Karpas-422 (cell line): Measurements from ENCODE around the gene ZKSCAN7. TPM values are rescaled to one million over a fixed set of nuclear protein-coding genes. Genes with fewer than 3 reads are reported as not detected.

Source experiments
- DNase-seq: peaks from one replicate; pipeline ENCODE4 v3.0.0-alpha.2; 2015
- H2AFZ ChIP-seq: fragments of 200-600 bp; sonication (generic); 2 replicates; pipeline ENCODE4 v1.6.1; 2014; ENCODE audit warnings: antibody characterized with exemption, low read length, mixed read lengths
- H3K27ac ChIP-seq: fragments of 200-600 bp; sonication (generic); 2 replicates; pipeline ENCODE4 v1.5.1; 2014; ENCODE audit warnings: mild to moderate bottlenecking, low read length, moderate library complexity
- H3K27me3 ChIP-seq: fragments of 200-600 bp; sonication (generic); 2 replicates; pipeline ENCODE4 v1.6.1; 2014; ENCODE audit warnings: low read length, mixed read lengths
- H3K36me3 ChIP-seq: fragments of 200-600 bp; sonication (generic); 2 replicates; pipeline ENCODE4 v1.6.1; 2014; ENCODE audit warnings: low read length, mixed read lengths; ENCODE audit not compliant: insufficient read depth
- H3K4me1 ChIP-seq: fragments of 200-600 bp; sonication (generic); 2 replicates; pipeline ENCODE4 v1.6.1; 2014; ENCODE audit warnings: mild to moderate bottlenecking, low read length, mixed read lengths
- H3K4me2 ChIP-seq: fragments of 200-600 bp; sonication (generic); 2 replicates; pipeline ENCODE4 v1.6.1; 2014; ENCODE audit warnings: low read length, low read depth, mild to moderate bottlenecking; ENCODE audit not compliant: poor library complexity, severe bottlenecking
- H3K4me3 ChIP-seq: fragments of 200-600 bp; sonication (generic); 2 replicates; pipeline ENCODE4 v1.5.1; 2014; ENCODE audit warnings: mild to moderate bottlenecking, antibody characterized with exemption, low read length, mixed read lengths
- H3K79me2 ChIP-seq: fragments of 200-600 bp; sonication (generic); 2 replicates; pipeline ENCODE4 v1.6.1; 2014; ENCODE audit warnings: mild to moderate bottlenecking, low read length, mixed read lengths
- H3K9ac ChIP-seq: fragments of 200-600 bp; sonication (generic); 2 replicates; pipeline ENCODE4 v1.6.0; 2014; ENCODE audit warnings: low read length
- H3K9me2 ChIP-seq: fragments of 200-600 bp; sonication (generic), shearing (Covaris generic); replicated peaks from 2 replicates; pipeline ENCODE4 v1.6.0; 2014; ENCODE audit warnings: mild to moderate bottlenecking, low read length, moderate library complexity; ENCODE audit not compliant: insufficient read depth
- H3K9me3 ChIP-seq: fragments of 300-700, 200-600 bp; sonication (generic); 2 replicates; pipeline ENCODE4 v1.6.1; 2014; ENCODE audit warnings: low read length, mixed read lengths
- H4K20me1 ChIP-seq: fragments of 200-600 bp; sonication (generic); 2 replicates; pipeline ENCODE4 v1.6.1; 2014; ENCODE audit warnings: mild to moderate bottlenecking, antibody characterized with exemption, low read length, low read depth; ENCODE audit not compliant: insufficient read depth
- total RNA-seq: library from RNA; depleted of rRNA; stranded (reverse); fragments of >200 nt; shearing (Covaris generic); gene quantifications from 2 replicates; pipeline ENCODE4 v1.2.3, GENCODE V29; 2014; ENCODE audit warnings: low replicate concordance; rRNA removed

Gene ZKSCAN7
- total RNA-seq = 7.3 and 13.7 TPM in 2 replicates

- H3K9me3 ChIP-seq = peaks cover 4% of the 10 kb centered on the region; the same call in 1 of the 2 replicates
- H3K9me2 ChIP-seq = no peaks in the 10 kb centered on the region
- DNase-seq = peak; percentile 85
- peak within 1 kb of the TSS; percentile 95 for H2AFZ ChIP-seq
- H3K4me3 ChIP-seq = peak within 1 kb of the TSS; percentile 80
- H3K36me3 ChIP-seq = peaks cover 21% of the 10 kb centered on the region
- H3K4me1 ChIP-seq = peaks cover 19% of the 10 kb centered on the region
- no peaks in the 10 kb centered on the region for H4K20me1 ChIP-seq
- H3K4me2 ChIP-seq = peak within 1 kb of the TSS; percentile 74
- no peaks in the 10 kb centered on the region for H3K27me3 ChIP-seq
- H3K9ac ChIP-seq = peak within 1 kb of the TSS; percentile 76
- H3K79me2 ChIP-seq = peaks cover 26% of the 10 kb centered on the region
- H3K27ac ChIP-seq = no peak within 1 kb of the TSS
Measured at GRCh38 chr3:44554626-44555592, at the start of gene ZKSCAN7. ZKSCAN7 (plus strand) TSS chr3:44555193; CDS start chr3:44557048, 1,855 bp downstream.

DNA sequence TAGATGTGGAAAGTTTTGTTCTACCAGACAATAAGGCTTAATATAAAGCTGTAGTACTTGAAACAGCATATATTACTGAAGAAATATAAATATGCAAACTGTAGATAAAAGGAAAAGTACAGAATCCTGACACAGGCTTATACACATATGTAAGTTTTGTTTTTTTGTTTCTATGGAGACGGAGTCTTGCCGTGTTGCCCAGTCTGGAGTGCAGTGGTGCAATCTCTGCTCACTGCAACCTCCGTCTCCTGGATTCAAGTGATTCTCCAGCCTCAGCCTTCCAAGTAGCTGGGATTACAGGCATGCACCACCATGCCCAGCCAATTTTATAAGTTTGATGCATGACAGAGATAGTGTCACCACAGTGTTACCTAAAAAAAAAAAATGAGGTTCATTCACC lies 48.4 kb upstream of the ZKSCAN7 start:
- no peaks in the 10 kb centered on the region for H3K9me2 ChIP-seq
- peaks cover 14% of the 10 kb centered on the region for H3K4me1 ChIP-seq
- H3K4me3 ChIP-seq = no peak overlapping the region
- peaks cover 18% of the 10 kb centered on the region for H3K36me3 ChIP-seq
- DNase-seq = no peak
- H3K27me3 ChIP-seq = no peaks in the 10 kb centered on the region
- peaks cover 65% of the 10 kb centered on the region for H3K79me2 ChIP-seq
- H3K4me2 ChIP-seq = no peak overlapping the region
- no peaks in the 10 kb centered on the region for H4K20me1 ChIP-seq
- no peak overlapping the region for H2AFZ ChIP-seq
- no peak overlapping the region for H3K27ac ChIP-seq
- H3K9me3 ChIP-seq = peaks cover 15% of the 10 kb centered on the region
- no peak overlapping the region for H3K9ac ChIP-seq

- Histone ChIP-seq H3K27me3 (no peaks in the 10 kb centered on the region), H3K79me2 (peaks cover 62% of the 10 kb centered on the region), H3K4me3 (no peak overlapping the region), H2AFZ (no peak overlapping the region), H3K27ac (no peak overlapping the region), H3K4me2 (no peak overlapping the region), H3K4me1 (peaks cover 14% of the 10 kb centered on the region), H3K9me2 (no peaks in the 10 kb centered on the region), H3K9me3 (peaks cover 15% of the 10 kb centered on the region), H3K9ac (no peak overlapping the region), H4K20me1 (no peaks in the 10 kb centered on the region), H3K36me3 (peaks cover 15% of the 10 kb centered on the region)
- no peak for DNase-seq
Measured at GRCh38 chr3:44506961-44507360, 48.0 kb upstream of the ZKSCAN7 start.

- Histone ChIP-seq H3K4me1 (peaks cover 14% of the 10 kb centered on the region), H3K27me3 (no peaks in the 10 kb centered on the region), H3K9me2 (no peaks in the 10 kb centered on the region), H3K4me2 (peak overlapping the region; percentile 84), H3K79me2 (peaks cover 52% of the 10 kb centered on the region), H3K9ac (peak overlapping the region; percentile 77), H3K9me3 (peaks cover 5% of the 10 kb centered on the region), H3K4me3 (peak overlapping the region; percentile 91), H2AFZ (no peak overlapping the region), H3K36me3 (peaks cover 11% of the 10 kb centered on the region), H4K20me1 (no peaks in the 10 kb centered on the region), H3K27ac (no peak overlapping the region)
- no peak for DNase-seq
Measured at GRCh38 chr3:44509393-44509921, 45.5 kb upstream of the ZKSCAN7 start.

GRCh38 chr3:44510000-44510368 lies 45.0 kb upstream of the ZKSCAN7 start:
- Histone ChIP-seq H3K27ac (no peak overlapping the region), H3K36me3 (peaks cover 11% of the 10 kb centered on the region), H2AFZ (peak overlapping the region; percentile 47), H3K9me2 (no peaks in the 10 kb centered on the region), H3K27me3 (no peaks in the 10 kb centered on the region), H3K4me2 (peak overlapping the region; percentile 84), H4K20me1 (no peaks in the 10 kb centered on the region), H3K9ac (peak overlapping the region; percentile 77), H3K4me3 (peak overlapping the region; percentile 91), H3K9me3 (peaks cover 3% of the 10 kb centered on the region), H3K79me2 (peaks cover 50% of the 10 kb centered on the region), H3K4me1 (peaks cover 14% of the 10 kb centered on the region)
- peak; percentile 66 for DNase-seq

DNA sequence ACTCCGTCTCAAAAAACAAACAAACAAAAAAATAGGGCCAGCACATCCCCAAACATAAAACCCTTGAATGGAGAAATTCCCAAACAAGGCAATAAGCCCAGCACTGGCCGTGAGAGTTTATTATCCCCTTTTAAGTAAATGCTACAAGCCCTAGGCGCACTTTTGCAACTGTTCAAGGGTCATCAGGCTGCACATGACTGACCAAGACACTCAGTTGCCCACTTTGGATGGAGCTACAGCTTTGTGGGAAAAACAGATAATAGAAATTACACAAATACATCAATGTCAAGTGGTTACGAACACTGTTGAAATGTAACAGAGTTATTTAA lies 43.8 kb upstream of the ZKSCAN7 start:
- H3K36me3 ChIP-seq = peaks cover 4% of the 10 kb centered on the region; the same call in 1 of the 2 replicates
- H3K27me3 ChIP-seq = no peaks in the 10 kb centered on the region
- H3K4me1 ChIP-seq = peaks cover 14% of the 10 kb centered on the region
- H3K79me2 ChIP-seq = peaks cover 38% of the 10 kb centered on the region
- H3K9ac ChIP-seq = peak overlapping the region; percentile 77
- no peaks in the 10 kb centered on the region for H3K9me2 ChIP-seq
- H3K9me3 ChIP-seq = no peaks in the 10 kb centered on the region
- H3K4me2 ChIP-seq = peak overlapping the region; percentile 94
- H4K20me1 ChIP-seq = no peaks in the 10 kb centered on the region
- H3K27ac ChIP-seq = no peak overlapping the region
- peak overlapping the region; percentile 97; the same call in 1 of the 2 replicates for H2AFZ ChIP-seq
- DNase-seq = no peak
- H3K4me3 ChIP-seq = peak overlapping the region; percentile 91

- Histone ChIP-seq H2AFZ (no peak overlapping the region), H3K9ac (no peak overlapping the region), H3K36me3 (peaks cover under 1% of the 10 kb centered on the region; the same call in 1 of the 2 replicates), H3K27ac (no peak overlapping the region), H3K27me3 (no peaks in the 10 kb centered on the region), H4K20me1 (no peaks in the 10 kb centered on the region), H3K4me3 (no peak overlapping the region), H3K9me2 (no peaks in the 10 kb centered on the region), H3K4me1 (peaks cover 19% of the 10 kb centered on the region), H3K79me2 (peaks cover 16% of the 10 kb centered on the region), H3K9me3 (no peaks in the 10 kb centered on the region), H3K4me2 (no peak overlapping the region)
- no peak for DNase-seq
Measured at GRCh38 chr3:44513513-44513912, 41.5 kb upstream of the ZKSCAN7 start.

- no peaks in the 10 kb centered on the region for H3K36me3 ChIP-seq
- H4K20me1 ChIP-seq = no peaks in the 10 kb centered on the region
- H3K4me2 ChIP-seq = no peak overlapping the region
- DNase-seq = peak; percentile 54
- no peak overlapping the region for H3K9ac ChIP-seq
- no peak overlapping the region for H3K27ac ChIP-seq
- H3K4me1 ChIP-seq = peaks cover 13% of the 10 kb centered on the region
- H3K9me3 ChIP-seq = no peaks in the 10 kb centered on the region
- H3K27me3 ChIP-seq = no peaks in the 10 kb centered on the region
- H2AFZ ChIP-seq = no peak overlapping the region
- no peaks in the 10 kb centered on the region for H3K9me2 ChIP-seq
- H3K4me3 ChIP-seq = no peak overlapping the region
- H3K79me2 ChIP-seq = no peaks in the 10 kb centered on the region
Measured at GRCh38 chr3:44516230-44516629, 38.8 kb upstream of the ZKSCAN7 start.
